ENCODE data around the gene BLVRA.
"Not testable (repeated sequence)": the region's sequence is repeated elsewhere in the genome, so short reads cannot be mapped to it uniquely, and the experiment has no call there.

BLVRA gene

GRCh38 chr7:43769281-43769680 is 10.8 kb downstream of the BLVRA start:
- DNase-seq (ENCODE audit: low spot score), result peak; percentile 13

GRCh38 chr7:43769791-43770465 is 11.4 kb downstream of the BLVRA start:
- DNase-seq (ENCODE audit: low spot score), result no peak

GRCh38 chr7:43771128-43771527 is 12.6 kb downstream of the BLVRA start:
- DNase-seq (ENCODE audit: low spot score), result peak; percentile 28

GRCh38 chr7:43771573-43771972 is 13.1 kb downstream of the BLVRA start:
- DNase-seq (ENCODE audit: low spot score), result no peak

GRCh38 chr7:43773268-43773667 is 14.8 kb downstream of the BLVRA start:
- not testable (repeated sequence) for DNase-seq (ENCODE audit: low spot score)

- DNase-seq (ENCODE audit: low spot score), result not testable (repeated sequence)
These were observed 16.8 kb downstream of the BLVRA start for GRCh38 chr7:43775255-43775654.

- not testable (repeated sequence) for DNase-seq (ENCODE audit: low spot score)
These were observed 20.0 kb downstream of the BLVRA start for GRCh38 chr7:43778293-43779044.

GRCh38 chr7:43779045-43779812 is 20.7 kb downstream of the BLVRA start:
- peak; percentile 75 for DNase-seq (ENCODE audit: low spot score)

- no peak for DNase-seq (ENCODE audit: low spot score)
These were observed 23.5 kb downstream of the BLVRA start for GRCh38 chr7:43781726-43782607.

GRCh38 chr7:43782768-43783555 is 24.5 kb downstream of the BLVRA start:
- DNase-seq (ENCODE audit: low spot score), result no peak

GRCh38 chr7:43784030-43784584 is 25.6 kb downstream of the BLVRA start:
- DNase-seq (ENCODE audit: low spot score), result no peak

- not testable (repeated sequence) for DNase-seq (ENCODE audit: low spot score)
These were observed 26.2 kb downstream of the BLVRA start for GRCh38 chr7:43784585-43785087.

GRCh38 chr7:43785420-43785819 is 26.9 kb downstream of the BLVRA start:
- DNase-seq (ENCODE audit: low spot score), result no peak

- DNase-seq (ENCODE audit: low spot score), result no peak
These were observed 29.3 kb downstream of the BLVRA start for GRCh38 chr7:43787771-43788170.

- DNase-seq (ENCODE audit: low spot score), result no peak
These were observed 31.5 kb downstream of the BLVRA start for GRCh38 chr7:43790006-43790405.

- DNase-seq (ENCODE audit: low spot score), result no peak
These were observed 32.4 kb downstream of the BLVRA start for GRCh38 chr7:43790834-43791233.

- no peak for DNase-seq (ENCODE audit: low spot score)
These were observed 33.2 kb downstream of the BLVRA start for GRCh38 chr7:43791665-43792064.

GRCh38 chr7:43792471-43793150 is 34.1 kb downstream of the BLVRA start:
- DNase-seq (ENCODE audit: low spot score), result no peak

- peak; percentile 54 for DNase-seq (ENCODE audit: low spot score)
These were observed 41.1 kb downstream of the BLVRA start for GRCh38 chr7:43799605-43800004.

GRCh38 chr7:43803865-43804264 is 45.4 kb downstream of the BLVRA start:
- no peak for DNase-seq (ENCODE audit: low spot score)
